ENCODE measurements around the gene VIPAS39.

VIPAS39 gene

GRCh38 chr14:77474479-77475177 lies 17.2 kb upstream of the VIPAS39 start:
- ChIA-PET CTCF (interaction anchor here (0.6 to 1.0 kb wide), 2 partner anchors 16 to 89 kb away, joined by 4 to 6 read pairs; no protein-coding TSS in a partner anchor), POLR2A (interaction anchor here (1.2 kb wide), 1 partner anchor 15 kb away, joined by 3 read pairs; no protein-coding TSS in a partner anchor)
- no peak for DNase-seq (ENCODE audit: extremely low spot score)
- TF ChIP-seq ZNF384 (IDR thresholded peaks at IDR 0.05) (no peak), SP1 (IDR thresholded peaks at IDR 0.05) (no peak), LEF1 (IDR thresholded peaks at IDR 0.05; ENCODE audit: borderline replicate concordance) (no peak), FOXA1 (IDR thresholded peaks at IDR 0.05) (no peak), HDGF (IDR thresholded peaks at IDR 0.05; ENCODE audit: borderline replicate concordance) (no peak), FOXM1 (IDR thresholded peaks at IDR 0.05; ENCODE audit: borderline replicate concordance) (no peak), L3MBTL2 (conservative IDR thresholded peaks at IDR 0.05) (no peak), FOXK2 (IDR thresholded peaks at IDR 0.05) (no peak), PKNOX1 (IDR thresholded peaks at IDR 0.05) (no peak), TARDBP (IDR thresholded peaks at IDR 0.05) (no peak), BHLHE40 (IDR thresholded peaks at IDR 0.05; ENCODE audit: borderline replicate concordance) (no peak), ARNT (IDR thresholded peaks at IDR 0.05) (no peak), SUZ12 (IDR thresholded peaks at IDR 0.05) (no peak), CTBP1 (IDR thresholded peaks at IDR 0.05; ENCODE audit: borderline replicate concordance) (no peak), NFRKB (IDR thresholded peaks at IDR 0.05) (no peak), ELF4 (IDR thresholded peaks at IDR 0.05) (no peak)

GRCh38 chr14:77473921-77474320 lies 16.5 kb upstream of the VIPAS39 start:
- DNase-seq (ENCODE audit: extremely low spot score), result no peak
- TF ChIP-seq FOXM1 (IDR thresholded peaks at IDR 0.05; ENCODE audit: borderline replicate concordance) (no peak), TARDBP (IDR thresholded peaks at IDR 0.05) (no peak), PKNOX1 (IDR thresholded peaks at IDR 0.05) (no peak)
- POLR2A ChIA-PET, result interaction anchor here (0.5 to 1.2 kb wide), 2 partner anchors 9 to 14 kb away, joined by 3 read pairs; no protein-coding TSS in a partner anchor
- CTCF ChIA-PET, result interaction anchor here (1.0 kb wide), 1 partner anchor 15 kb away, joined by 4 read pairs; no protein-coding TSS in a partner anchor

GRCh38 chr14:77470224-77470870 lies 12.9 kb upstream of the VIPAS39 start:
- ChIA-PET POLR2A (interaction anchor here (0.8 kb wide), 1 partner anchor 328 kb away, joined by 3 read pairs; no protein-coding TSS in a partner anchor), CTCF (interaction anchor here (1.6 kb wide), 1 partner anchor 11 kb away, joined by 6 read pairs; no protein-coding TSS in a partner anchor)
- TF ChIP-seq CTBP1 (IDR thresholded peaks at IDR 0.05; ENCODE audit: borderline replicate concordance) (peak; percentile 26; the same call in 1 of the 2 replicates), ARNT (IDR thresholded peaks at IDR 0.05) (no peak)
- peak; percentile 53 for DNase-seq (ENCODE audit: extremely low spot score)

GRCh38 chr14:77469539-77469938 lies 12.1 kb upstream of the VIPAS39 start:
- no peak for DNase-seq (ENCODE audit: extremely low spot score)
- CTCF ChIA-PET, result interaction anchor here (1.6 kb wide), 1 partner anchor 10 kb away, joined by 6 read pairs; no protein-coding TSS in a partner anchor
- TF ChIP-seq HDGF (IDR thresholded peaks at IDR 0.05; ENCODE audit: borderline replicate concordance) (no peak), ZNF384 (IDR thresholded peaks at IDR 0.05) (no peak), TARDBP (IDR thresholded peaks at IDR 0.05) (no peak), SP1 (IDR thresholded peaks at IDR 0.05) (no peak), L3MBTL2 (conservative IDR thresholded peaks at IDR 0.05) (no peak)
- POLR2A ChIA-PET, result interaction anchor here (1.1 to 1.2 kb wide), 2 partner anchors 11 to 12 kb away, joined by 3 to 4 read pairs; partner anchors contain the start of gene VIPAS39

GRCh38 chr14:77469067-77469505 lies 11.7 kb upstream of the VIPAS39 start:
- ChIA-PET CTCF (interaction anchor here (1.6 kb wide), 1 partner anchor 9 kb away, joined by 6 read pairs; no protein-coding TSS in a partner anchor), POLR2A (interaction anchor here (0.6 to 1.2 kb wide), 3 partner anchors 9 to 12 kb away, joined by 3 to 4 read pairs (median 3); partner anchors contain the start of gene VIPAS39)
- no peak for DNase-seq (ENCODE audit: extremely low spot score)
- TF ChIP-seq FOXM1 (IDR thresholded peaks at IDR 0.05; ENCODE audit: borderline replicate concordance), result no peak
- no peak for TF ChIP-seq BHLHE40 (IDR thresholded peaks at IDR 0.05; ENCODE audit: borderline replicate concordance)
- TF ChIP-seq ARNT (IDR thresholded peaks at IDR 0.05), result no peak

GRCh38 chr14:77467801-77468200 lies 10.4 kb upstream of the VIPAS39 start:
- no peak for TF ChIP-seq SP1 (IDR thresholded peaks at IDR 0.05)
- TF ChIP-seq BHLHE40 (IDR thresholded peaks at IDR 0.05; ENCODE audit: borderline replicate concordance), result no peak
- no peak for TF ChIP-seq NFRKB (IDR thresholded peaks at IDR 0.05)
- TF ChIP-seq ELF4 (IDR thresholded peaks at IDR 0.05), result no peak
- TF ChIP-seq ARNT (IDR thresholded peaks at IDR 0.05), result no peak
- DNase-seq (ENCODE audit: extremely low spot score), result no peak
- ChIA-PET CTCF (interaction anchor here (1.6 kb wide), 1 partner anchor 9 kb away, joined by 8 read pairs; no protein-coding TSS in a partner anchor), POLR2A (interaction anchor here (1.0 kb wide), 1 partner anchor 9 kb away, joined by 3 read pairs; no protein-coding TSS in a partner anchor)
